Large intestine (tissue), 3 donors: ENCODE results near the gene FERMT2. TPM values are rescaled to one million over a fixed set of nuclear protein-coding genes. Genes with fewer than 3 reads are reported as not detected.

Experiments used
- DNase-seq, 2 donors: peaks; one replicate each; pipeline versions ENCODE4 v3.0.0 to v3.0.0-alpha.2; 2013
- H3K27ac ChIP-seq: one replicate; pipeline ENCODE4 v1.5.1; 2013; ENCODE audit warnings: low read length
- H3K27me3 ChIP-seq: 2 replicates; pipeline ENCODE4 v1.6.1; 2013; ENCODE audit warnings: low read length; ENCODE audit not compliant: control insufficient read depth, insufficient read depth
- H3K36me3 ChIP-seq: 2 replicates; pipeline ENCODE4 v1.6.1; 2013; ENCODE audit warnings: low read length; ENCODE audit not compliant: control insufficient read depth, insufficient read depth
- H3K4me1 ChIP-seq: one replicate; pipeline ENCODE4 v1.6.1; 2013; ENCODE audit warnings: low read length; ENCODE audit not compliant: control insufficient read depth, insufficient read depth
- H3K4me3 ChIP-seq: one replicate; pipeline ENCODE4 v1.5.1; 2013; ENCODE audit warnings: low read length
- H3K9me3 ChIP-seq: one replicate; pipeline ENCODE4 v1.6.1; 2013; ENCODE audit warnings: mild to moderate bottlenecking, low read depth, low read length, moderate library complexity; ENCODE audit not compliant: control insufficient read depth
- WGBS: methylation state at CpG from one replicate; pipeline ENCODE4 v1.1.5; 2013; ENCODE audit warnings: low lambda C conversion rate; ENCODE audit not compliant: insufficient coverage; 5-methylcytosine and 5-hydroxymethylcytosine counted together
- polyA plus RNA-seq: library from polyadenylated mRNA; unstranded; fragments of 120-200 nt; gene quantifications from one replicate; pipeline ENCODE4 v1.2.1, GENCODE V29; 2013

The FERMT2 gene
- polyA plus RNA-seq, 1 donor: 61.1 TPM

- no peak overlapping the region for H3K27ac ChIP-seq
- no peak for DNase-seq
- H3K4me1 ChIP-seq: no peaks in the 10 kb centered on the region
- H3K9me3 ChIP-seq: no peaks in the 10 kb centered on the region
- H3K36me3 ChIP-seq: no peaks in the 10 kb centered on the region
- no peaks in the 10 kb centered on the region for H3K27me3 ChIP-seq
- no peak overlapping the region for H3K4me3 ChIP-seq
- WGBS: 13% methylated on average over 1 of the region's 2 CpGs
Observed at GRCh38 chr14:52852810-52853521, 97.9 kb downstream of the FERMT2 start.

GRCh38 chr14:52850451-52850909, 100.4 kb downstream of the FERMT2 start:
- no peak overlapping the region for H3K4me3 ChIP-seq
- H3K27ac ChIP-seq: no peak overlapping the region
- no CpG with 5 or more reads among the region's 7 CpGs for WGBS
- no peaks in the 10 kb centered on the region for H3K4me1 ChIP-seq
- no peaks in the 10 kb centered on the region for H3K9me3 ChIP-seq
- H3K36me3 ChIP-seq: no peaks in the 10 kb centered on the region
- no peak for DNase-seq
- H3K27me3 ChIP-seq: no peaks in the 10 kb centered on the region

GRCh38 chr14:52848626-52849025, 102.2 kb downstream of the FERMT2 start:
- H3K27ac ChIP-seq: no peak overlapping the region
- no peak for DNase-seq
- 96% methylated on average over 4 of the region's 5 CpGs for WGBS
- no peaks in the 10 kb centered on the region for H3K36me3 ChIP-seq
- H3K4me1 ChIP-seq: no peaks in the 10 kb centered on the region
- no peaks in the 10 kb centered on the region for H3K27me3 ChIP-seq
- no peaks in the 10 kb centered on the region for H3K9me3 ChIP-seq
- H3K4me3 ChIP-seq: no peak overlapping the region

GRCh38 chr14:52846591-52846990, 104.3 kb downstream of the FERMT2 start:
- Histone ChIP-seq H3K9me3 (no peaks in the 10 kb centered on the region), H3K27ac (no peak overlapping the region), H3K4me1 (no peaks in the 10 kb centered on the region), H3K4me3 (no peak overlapping the region), H3K27me3 (no peaks in the 10 kb centered on the region), H3K36me3 (no peaks in the 10 kb centered on the region)
- 100% methylated on average over 2 of the region's 5 CpGs for WGBS
- no peak for DNase-seq

- no peak for DNase-seq
- no peak overlapping the region for H3K4me3 ChIP-seq
- H3K27ac ChIP-seq: no peak overlapping the region
- no peaks in the 10 kb centered on the region for H3K36me3 ChIP-seq
- no peaks in the 10 kb centered on the region for H3K9me3 ChIP-seq
- H3K27me3 ChIP-seq: no peaks in the 10 kb centered on the region
- no CpG with 5 or more reads among the region's 5 CpGs for WGBS
- no peaks in the 10 kb centered on the region for H3K4me1 ChIP-seq
Observed at GRCh38 chr14:52845081-52845480, 105.8 kb downstream of the FERMT2 start.

GRCh38 chr14:52844262-52845060, 106.4 kb downstream of the FERMT2 start:
- 80% methylated on average over 2 of the region's 6 CpGs for WGBS
- Histone ChIP-seq H3K4me1 (no peaks in the 10 kb centered on the region), H3K27me3 (no peaks in the 10 kb centered on the region), H3K36me3 (no peaks in the 10 kb centered on the region), H3K27ac (no peak overlapping the region), H3K4me3 (no peak overlapping the region), H3K9me3 (no peaks in the 10 kb centered on the region)
- no peak for DNase-seq

- 100% methylated on average over 1 of the region's 3 CpGs for WGBS
- DNase-seq: no peak
- no peaks in the 10 kb centered on the region for H3K27me3 ChIP-seq
- H3K4me1 ChIP-seq: no peaks in the 10 kb centered on the region
- no peak overlapping the region for H3K27ac ChIP-seq
- H3K4me3 ChIP-seq: no peak overlapping the region
- H3K9me3 ChIP-seq: no peaks in the 10 kb centered on the region
- no peaks in the 10 kb centered on the region for H3K36me3 ChIP-seq
Observed at GRCh38 chr14:52840877-52841276, 110.0 kb downstream of the FERMT2 start.

GRCh38 chr14:52837451-52837850, 113.4 kb downstream of the FERMT2 start:
- Histone ChIP-seq H3K4me1 (no peaks in the 10 kb centered on the region), H3K27ac (no peak overlapping the region), H3K4me3 (no peak overlapping the region), H3K27me3 (no peaks in the 10 kb centered on the region), H3K36me3 (no peaks in the 10 kb centered on the region), H3K9me3 (no peaks in the 10 kb centered on the region)
- WGBS: no CpG with 5 or more reads among the region's 7 CpGs
- DNase-seq: no peak

- WGBS: no CpG with 5 or more reads among the region's 9 CpGs
- DNase-seq: no peak
- Histone ChIP-seq H3K27me3 (no peaks in the 10 kb centered on the region), H3K27ac (no peak overlapping the region), H3K9me3 (no peaks in the 10 kb centered on the region), H3K36me3 (no peaks in the 10 kb centered on the region), H3K4me3 (no peak overlapping the region), H3K4me1 (no peaks in the 10 kb centered on the region)
Observed at GRCh38 chr14:52836063-52836462, 114.8 kb downstream of the FERMT2 start.

- DNase-seq: no peak
- Histone ChIP-seq H3K9me3 (no peaks in the 10 kb centered on the region), H3K27ac (no peak overlapping the region), H3K4me1 (no peaks in the 10 kb centered on the region), H3K27me3 (no peaks in the 10 kb centered on the region), H3K4me3 (no peak overlapping the region), H3K36me3 (no peaks in the 10 kb centered on the region)
- WGBS: no CpG with 5 or more reads among the region's 12 CpGs
Observed at GRCh38 chr14:52835122-52835903, 115.5 kb downstream of the FERMT2 start.
